Astrocyte of the cerebellum (primary cell): ENCODE data around the gene PIAS3.
A peak's percentile ranks its signal among the peaks of the same experiment; 100 is the strongest.

Experiments
- DNase-seq: peaks from one replicate; pipeline ENCODE4 v3.0.0-alpha.2; 2011; ENCODE audit warnings: low read depth
- H3K4me3 ChIP-seq: 2 replicates; pipeline ENCODE4 v1.5.1; 2011; ENCODE audit warnings: mild to moderate bottlenecking, low read depth, low read length, moderate library complexity
- in situ Hi-C: cut with HindIII; loops from 2 replicates; pipeline ENCODE4 v1.10.0; 2017; ENCODE audit warnings: low sequenced_read_pairs
- TF ChIP-seq, protein P1 (sequence below): IDR thresholded peaks from 2 replicates; pipeline ENCODE4 v1.5.1; 2012; ENCODE audit warnings: low read length, low read depth, moderate library complexity, mild to moderate bottlenecking; ENCODE audit errors: missing control alignments

Gene PIAS3

DNA sequence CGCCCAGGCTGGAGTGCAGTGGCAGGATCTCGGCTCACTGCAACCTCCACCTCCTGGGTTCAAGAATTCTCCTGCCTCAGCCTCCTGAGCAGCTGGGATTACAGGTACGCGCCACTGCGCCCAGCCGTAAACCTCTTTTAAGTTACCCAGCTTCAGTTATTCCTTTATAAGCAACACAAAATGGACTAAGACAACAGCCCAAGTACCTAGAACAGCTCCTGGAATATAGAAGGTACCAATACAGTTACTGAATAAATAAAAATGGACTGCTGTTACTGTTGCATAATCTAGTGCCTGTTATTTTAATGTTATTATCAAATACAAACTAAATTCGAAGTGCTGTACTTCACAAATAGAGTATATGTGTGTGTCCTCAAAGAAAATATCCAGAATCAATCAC is 52.0 kb downstream of the PIAS3 start:
- no peak for DNase-seq
- H3K4me3 ChIP-seq, result no peak overlapping the region

DNA sequence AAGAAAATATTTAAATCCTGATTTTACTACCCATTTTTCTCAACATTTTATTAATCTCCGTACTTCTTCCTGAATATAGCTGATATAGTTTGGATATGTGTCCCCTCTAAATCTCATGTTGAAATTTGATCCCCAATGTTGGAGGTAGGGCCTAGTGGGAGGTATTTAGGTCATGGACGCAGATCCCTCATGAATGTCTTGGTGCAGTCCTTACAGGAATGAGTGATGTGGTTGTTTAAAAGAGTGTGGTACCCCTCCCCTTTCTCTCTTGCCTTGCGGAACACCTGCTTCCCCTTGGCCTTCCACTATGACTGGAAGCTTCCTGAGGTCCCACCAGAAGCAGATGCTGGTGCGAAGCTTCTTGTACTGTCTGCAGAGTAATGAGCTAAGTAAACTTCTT is 52.5 kb downstream of the PIAS3 start:
- DNase-seq, result no peak
- TF ChIP-seq, protein P1, sequence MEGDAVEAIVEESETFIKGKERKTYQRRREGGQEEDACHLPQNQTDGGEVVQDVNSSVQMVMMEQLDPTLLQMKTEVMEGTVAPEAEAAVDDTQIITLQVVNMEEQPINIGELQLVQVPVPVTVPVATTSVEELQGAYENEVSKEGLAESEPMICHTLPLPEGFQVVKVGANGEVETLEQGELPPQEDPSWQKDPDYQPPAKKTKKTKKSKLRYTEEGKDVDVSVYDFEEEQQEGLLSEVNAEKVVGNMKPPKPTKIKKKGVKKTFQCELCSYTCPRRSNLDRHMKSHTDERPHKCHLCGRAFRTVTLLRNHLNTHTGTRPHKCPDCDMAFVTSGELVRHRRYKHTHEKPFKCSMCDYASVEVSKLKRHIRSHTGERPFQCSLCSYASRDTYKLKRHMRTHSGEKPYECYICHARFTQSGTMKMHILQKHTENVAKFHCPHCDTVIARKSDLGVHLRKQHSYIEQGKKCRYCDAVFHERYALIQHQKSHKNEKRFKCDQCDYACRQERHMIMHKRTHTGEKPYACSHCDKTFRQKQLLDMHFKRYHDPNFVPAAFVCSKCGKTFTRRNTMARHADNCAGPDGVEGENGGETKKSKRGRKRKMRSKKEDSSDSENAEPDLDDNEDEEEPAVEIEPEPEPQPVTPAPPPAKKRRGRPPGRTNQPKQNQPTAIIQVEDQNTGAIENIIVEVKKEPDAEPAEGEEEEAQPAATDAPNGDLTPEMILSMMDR, result no peak
- H3K4me3 ChIP-seq, result no peak overlapping the region
- in situ Hi-C loops, result no loop called here

More for the DNA sequence above, 52.0 kb downstream of the PIAS3 start:
- TF ChIP-seq, protein P1, result no peak
- in situ Hi-C loops, result no loop called here

DNA sequence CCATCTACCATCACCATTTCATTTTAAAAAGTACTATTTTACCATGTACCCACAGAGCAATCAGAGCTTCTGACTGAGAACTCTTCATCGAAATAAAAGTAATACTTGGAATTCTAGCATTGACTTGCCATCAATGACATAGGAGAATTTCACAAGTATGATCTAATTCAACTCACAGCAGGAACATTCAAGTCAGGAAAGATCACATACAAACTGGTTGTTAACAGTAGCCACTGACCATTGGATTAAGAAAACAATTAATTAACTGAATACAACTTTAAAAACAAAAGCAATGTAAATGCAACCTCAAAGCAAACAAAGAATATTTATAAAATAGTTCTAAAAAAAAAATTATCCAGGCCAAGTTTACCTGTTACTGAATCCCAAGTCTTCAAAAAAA is 53.8 kb downstream of the PIAS3 start:
- TF ChIP-seq, protein P1, result no peak
- H3K4me3 ChIP-seq, result no peak overlapping the region
- DNase-seq, result peak; percentile 23
- in situ Hi-C loops, result no loop called here

DNA sequence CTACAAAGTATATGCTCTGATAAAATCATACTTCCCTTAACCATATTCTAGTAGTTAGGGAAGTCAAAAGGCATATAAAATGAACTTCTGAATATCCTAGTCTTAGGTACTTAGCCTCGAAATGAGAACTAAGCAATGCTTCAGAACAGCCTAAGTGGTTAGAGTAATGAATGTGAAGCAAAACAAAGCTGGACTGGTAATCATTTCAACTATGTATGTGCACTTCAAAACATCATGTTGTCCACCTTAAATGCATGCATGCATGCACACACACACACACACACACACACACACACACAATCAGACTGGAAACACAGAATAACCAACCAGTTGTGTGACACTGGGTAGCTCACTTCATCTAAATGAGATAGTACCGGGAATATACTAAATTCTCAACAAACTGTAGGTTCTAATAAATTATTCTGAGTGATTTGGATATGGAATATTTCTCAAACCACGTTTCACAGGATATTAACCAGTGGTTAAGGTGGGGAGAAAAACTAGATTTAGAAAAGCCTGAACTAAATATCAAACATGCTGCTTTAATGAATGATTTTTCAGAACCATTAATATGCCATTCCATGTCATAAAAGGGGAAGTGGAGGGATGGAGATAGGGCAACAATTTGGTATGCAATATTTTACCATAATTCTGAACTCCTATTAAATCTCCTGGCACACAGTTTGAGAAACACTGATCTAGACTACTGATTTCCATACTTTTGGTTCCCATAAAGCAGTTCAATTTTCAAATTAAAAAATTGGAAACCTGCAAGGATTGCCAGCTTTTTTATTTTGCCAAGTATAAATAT is 54.4 kb downstream of the PIAS3 start:
- TF ChIP-seq, protein P1, result no peak
- DNase-seq, result no peak

DNA sequence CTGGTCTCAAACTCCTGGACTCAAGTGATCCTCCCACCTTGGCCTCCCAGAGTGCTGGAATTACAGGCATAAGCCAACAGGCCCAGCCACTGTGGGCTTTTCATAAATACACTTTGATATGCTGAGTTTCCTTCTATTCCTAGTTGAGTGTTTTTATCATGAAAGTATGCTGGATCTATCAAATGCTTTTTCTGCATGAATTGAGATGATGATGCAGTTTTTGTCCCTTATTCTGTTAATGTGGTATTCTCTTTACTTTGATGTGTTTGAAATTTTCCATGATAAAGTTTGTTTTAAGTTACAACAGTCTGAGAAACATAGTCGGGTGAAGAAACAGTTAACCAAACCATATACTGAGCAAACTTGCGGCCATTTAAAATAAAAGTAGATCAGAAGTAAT is 59.1 kb downstream of the PIAS3 start:
- DNase-seq, result no peak
- in situ Hi-C loops, result no loop called here
- H3K4me3 ChIP-seq, result no peak overlapping the region
- TF ChIP-seq, protein P1, result no peak

More for the DNA sequence above, 54.4 kb downstream of the PIAS3 start:
- in situ Hi-C loops, result no loop called here
- no peak overlapping the region for H3K4me3 ChIP-seq
